Spleen (tissue), 11 donors: ENCODE measurements around the gene TSC1. TPM values are rescaled to one million over a fixed set of nuclear protein-coding genes. Genes with fewer than 3 reads are reported as not detected.

ENCODE experiments used
- DNase-seq: peaks from one replicate; pipeline ENCODE4 v3.0.0-alpha.2; 2020
- H3K27ac ChIP-seq, 8 donors: fragments of 200-600 bp; sonication (generic) in 7 of 8; 1 replicate in 4 of 8; 2 replicates in 4 of 8; pipeline versions ENCODE4 v1.5.0 to v1.8.0; 2016 to 2021; ENCODE audit warnings: inconsistent platforms in 4 of 8, mild to moderate bottlenecking in 4 of 8, moderate library complexity in 1 of 8
- H3K27me3 ChIP-seq, 7 donors: fragments of 200-600 bp; sonication (generic) in 6 of 7; replicated peaks in 1 of 7; 1 replicate in 4 of 7; 2 replicates in 3 of 7; pipeline versions ENCODE4 v1.5.0 to v1.8.0; 2016 to 2021; ENCODE audit warnings: inconsistent platforms in 3 of 7, mild to moderate bottlenecking in 1 of 7
- H3K36me3 ChIP-seq, 6 donors: fragments of 200-600 bp; sonication (generic) in 5 of 6; 1 replicate in 4 of 6; 2 replicates in 2 of 6; pipeline versions ENCODE4 v1.5.0 to v1.8.0; 2016 to 2021; ENCODE audit warnings: inconsistent platforms in 2 of 6
- H3K4me1 ChIP-seq, 6 donors: fragments of 200-600 bp; sonication (generic) in 5 of 6; 1 replicate in 3 of 6; 2 replicates in 3 of 6; pipeline versions ENCODE4 v1.5.0 to v1.8.0; 2016 to 2021; ENCODE audit warnings: inconsistent platforms in 3 of 6
- H3K4me3 ChIP-seq, 8 donors: fragments of 200-600 bp; sonication (generic) in 7 of 8; 1 replicate in 4 of 8; 2 replicates in 4 of 8; pipeline versions ENCODE4 v1.5.0 to v1.8.0; 2016 to 2021; ENCODE audit warnings: inconsistent platforms in 4 of 8, mild to moderate bottlenecking in 4 of 8, moderate library complexity in 2 of 8
- H3K9me3 ChIP-seq, 8 donors: fragments of 200-600 bp; sonication (generic) in 7 of 8; 1 replicate in 4 of 8; 2 replicates in 4 of 8; pipeline versions ENCODE4 v1.5.0 to v1.8.0; 2016 to 2021; ENCODE audit warnings: inconsistent platforms in 4 of 8
- POLR2A ChIP-seq, 3 donors: fragments of 450-650 bp; IDR thresholded peaks; one replicate each; pipeline ENCODE4 v1.5.1; 2017; ENCODE audit warnings: antibody characterized with exemption in 3 of 3, mild to moderate bottlenecking in 1 of 3
- POLR2AphosphoS5 ChIP-seq, 3 donors: sonication (generic); formaldehyde crosslinking; IDR thresholded peaks; one replicate each; pipeline ENCODE4 v1.5.1; 2017; ENCODE audit warnings: antibody characterized with exemption in 3 of 3
- WGBS, 5 donors: extraction: QIAGEN DNeasy Blood & Tissue Kit in 3 of 5; methylation state at CpG; one replicate each; pipeline versions ENCODE4 v1.1.5 to v1.1.7; 2013 to 2018; 5-methylcytosine and 5-hydroxymethylcytosine counted together
- intact Hi-C: fragments of 100-400 bp; cut with DNase I; formaldehyde crosslinking; loops from one replicate; pipeline ENCODE4 v1.15.0; 2023; ENCODE audit warnings: low total_unique reads
- polyA plus RNA-seq, 3 donors: library from polyadenylated mRNA; stranded (reverse); fragments of 200-250 nt; gene quantifications; one replicate each; pipeline ENCODE4 v1.2.1, GENCODE V29; 2013
- total RNA-seq, 7 donors: library from RNA; depleted of rRNA in 3 of 7; stranded (reverse); fragments of >200 nt in 3 of 7; fragmentation: NEBNext Ultra II Directional in 4 of 7; extraction: Animal tissue kit (Norgen Biotek cat#: 25700) in 4 of 7; gene quantifications; one replicate each; pipeline versions ENCODE4 v1.1.0 to v1.2.1, GENCODE V29; 2016 to 2021
- TF ChIP-seq, protein P1 (sequence below), 11 experiments: fragments of 200-600 bp in 7 of 11; fragments of 450-650 bp in 4 of 11; sonication (generic) in 4 of 11; IDR thresholded peaks in 8 of 11; conservative IDR thresholded peaks in 3 of 11; 1 replicate in 7 of 11; 2 replicates in 4 of 11; pipeline versions ENCODE4 v1.4.0 to v1.8.0; 2016 to 2021; ENCODE audit warnings: antibody characterized with exemption in 11 of 11, inconsistent platforms in 4 of 11, mild to moderate bottlenecking in 1 of 11
- donor health status: healthy with polysubstance abuse.
- donor health status: DM: no; HTN: no; CAD: no; lungs with moderate emphysema.
- donor health status: DM: no; HTN: no; CAD: no.
- donor health status: Bipolar disorder and iron deficiency.
- donor health status: healthy.
- donor health status: DM: no; HTN: no; CAD: no.
- donor health status: DM: yes; HTN: yes; CAD: no.

The TSC1 gene
- total and polyA plus RNA-seq, 10 donors = 6.9 to 80.6 (median 51.6) TPM

- WGBS, 5 donors = 86 to 96% (median 91%) methylated on average over 25 to 27 of the region's 27 CpGs
- intact Hi-C loops = no loop called here
- Histone ChIP-seq H3K4me1 (peaks cover 0 to 43% (median 17%) of the 10 kb centered on the region in 6 donors), H3K9me3 (no peaks in the 10 kb centered on the region), H3K27me3 (no peaks in the 10 kb centered on the region), H3K36me3 (peaks cover 0 to 5% (median 0%) of the 10 kb centered on the region in 6 donors), H3K4me3 (no peak overlapping the region), H3K27ac (no peak overlapping the region)
- TF ChIP-seq, protein P1, sequence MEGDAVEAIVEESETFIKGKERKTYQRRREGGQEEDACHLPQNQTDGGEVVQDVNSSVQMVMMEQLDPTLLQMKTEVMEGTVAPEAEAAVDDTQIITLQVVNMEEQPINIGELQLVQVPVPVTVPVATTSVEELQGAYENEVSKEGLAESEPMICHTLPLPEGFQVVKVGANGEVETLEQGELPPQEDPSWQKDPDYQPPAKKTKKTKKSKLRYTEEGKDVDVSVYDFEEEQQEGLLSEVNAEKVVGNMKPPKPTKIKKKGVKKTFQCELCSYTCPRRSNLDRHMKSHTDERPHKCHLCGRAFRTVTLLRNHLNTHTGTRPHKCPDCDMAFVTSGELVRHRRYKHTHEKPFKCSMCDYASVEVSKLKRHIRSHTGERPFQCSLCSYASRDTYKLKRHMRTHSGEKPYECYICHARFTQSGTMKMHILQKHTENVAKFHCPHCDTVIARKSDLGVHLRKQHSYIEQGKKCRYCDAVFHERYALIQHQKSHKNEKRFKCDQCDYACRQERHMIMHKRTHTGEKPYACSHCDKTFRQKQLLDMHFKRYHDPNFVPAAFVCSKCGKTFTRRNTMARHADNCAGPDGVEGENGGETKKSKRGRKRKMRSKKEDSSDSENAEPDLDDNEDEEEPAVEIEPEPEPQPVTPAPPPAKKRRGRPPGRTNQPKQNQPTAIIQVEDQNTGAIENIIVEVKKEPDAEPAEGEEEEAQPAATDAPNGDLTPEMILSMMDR (IDR thresholded peaks at IDR 0.05 in 8 of 11, conservative IDR thresholded peaks at IDR 0.05 in 3 of 11) = no peak
- no peak for TF ChIP-seq POLR2A (IDR thresholded peaks at IDR 0.05)
- TF ChIP-seq POLR2AphosphoS5 (IDR thresholded peaks at IDR 0.05) = no peak
- peak; percentile 59 for DNase-seq
Observed at GRCh38 chr9:132883349-132884294, 60.8 kb downstream of the TSC1 start.

DNA sequence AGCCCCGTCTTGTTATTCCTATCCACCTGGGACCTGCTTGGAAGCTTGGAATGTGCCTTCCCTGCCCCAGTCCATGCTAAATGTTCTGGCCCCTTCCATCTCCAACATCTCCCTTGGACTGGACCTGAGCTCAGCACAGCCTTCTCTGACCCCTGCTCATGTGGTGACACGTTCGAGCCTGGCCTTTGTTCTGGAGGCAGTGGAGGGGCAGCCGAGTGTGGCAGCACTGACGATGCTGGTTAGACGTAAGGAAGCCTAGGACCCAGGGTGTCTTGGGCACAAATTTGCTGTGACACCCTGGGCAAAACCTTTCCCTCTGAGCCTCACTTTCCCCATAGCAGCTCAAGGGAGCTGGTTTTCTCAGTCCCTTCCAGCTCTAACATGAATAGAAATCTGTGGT lies 61.8 kb downstream of the TSC1 start:
- TF ChIP-seq, protein P1 (IDR thresholded peaks at IDR 0.05 in 8 of 11, conservative IDR thresholded peaks at IDR 0.05 in 3 of 11) = no peak
- no peak for TF ChIP-seq POLR2A (IDR thresholded peaks at IDR 0.05)
- no peak for TF ChIP-seq POLR2AphosphoS5 (IDR thresholded peaks at IDR 0.05)
- no peak overlapping the region for H3K27ac ChIP-seq
- no peaks in the 10 kb centered on the region for H3K27me3 ChIP-seq
- H3K36me3 ChIP-seq = peaks cover 0 to 3% (median 0%) of the 10 kb centered on the region in 6 donors
- peak; percentile 38 for DNase-seq
- no peak overlapping the region for H3K4me3 ChIP-seq
- H3K9me3 ChIP-seq = no peaks in the 10 kb centered on the region
- intact Hi-C loops = no loop called here
- 82 to 91% (median 83%) methylated on average over 3 to 6 of the region's 6 CpGs for WGBS, 5 donors
- peaks cover 0 to 40% (median 17%) of the 10 kb centered on the region in 6 donors for H3K4me1 ChIP-seq

GRCh38 chr9:132881826-132882225 lies 62.6 kb downstream of the TSC1 start:
- 38 to 52% (median 41%) methylated on average over 6 of the region's 6 CpGs for WGBS, 5 donors
- no peak overlapping the region for H3K4me3 ChIP-seq

More at GRCh38 chr9:132881826-132882225, 62.6 kb downstream of the TSC1 start:
- Histone ChIP-seq H3K36me3 (no peaks in the 10 kb centered on the region), H3K4me1 (peaks cover 0 to 40% (median 21%) of the 10 kb centered on the region in 6 donors), H3K27ac (no peak overlapping the region), H3K9me3 (no peaks in the 10 kb centered on the region), H3K27me3 (no peaks in the 10 kb centered on the region)
- peak; percentile 69 for DNase-seq
- intact Hi-C loops = no loop called here
- TF ChIP-seq POLR2A (IDR thresholded peaks at IDR 0.05) (no peak), POLR2AphosphoS5 (IDR thresholded peaks at IDR 0.05) (no peak)
- TF ChIP-seq, protein P1 (IDR thresholded peaks at IDR 0.05 in 8 of 11, conservative IDR thresholded peaks at IDR 0.05 in 3 of 11) = no peak
